NOMO-1 treated with dmso at 0.1 percent for 144 hours (cell line): ENCODE results near the gene NRXN2.
"Not testable (repeated sequence)": the region's sequence is repeated elsewhere in the genome, so short reads cannot be mapped to it uniquely, and the experiment has no call there.

Experiments used
- DNase-seq: peaks from one replicate; lab custom pipeline; 2025; ENCODE audit not compliant: unreplicated experiment; lab: John Stamatoyannopoulos, UW

The NRXN2 gene

GRCh38 chr11:64595922-64596321, 127.1 kb downstream of the NRXN2 start:
- DNase-seq: not testable (repeated sequence)

GRCh38 chr11:64594159-64594939, 128.6 kb downstream of the NRXN2 start:
- no peak for DNase-seq

DNA sequence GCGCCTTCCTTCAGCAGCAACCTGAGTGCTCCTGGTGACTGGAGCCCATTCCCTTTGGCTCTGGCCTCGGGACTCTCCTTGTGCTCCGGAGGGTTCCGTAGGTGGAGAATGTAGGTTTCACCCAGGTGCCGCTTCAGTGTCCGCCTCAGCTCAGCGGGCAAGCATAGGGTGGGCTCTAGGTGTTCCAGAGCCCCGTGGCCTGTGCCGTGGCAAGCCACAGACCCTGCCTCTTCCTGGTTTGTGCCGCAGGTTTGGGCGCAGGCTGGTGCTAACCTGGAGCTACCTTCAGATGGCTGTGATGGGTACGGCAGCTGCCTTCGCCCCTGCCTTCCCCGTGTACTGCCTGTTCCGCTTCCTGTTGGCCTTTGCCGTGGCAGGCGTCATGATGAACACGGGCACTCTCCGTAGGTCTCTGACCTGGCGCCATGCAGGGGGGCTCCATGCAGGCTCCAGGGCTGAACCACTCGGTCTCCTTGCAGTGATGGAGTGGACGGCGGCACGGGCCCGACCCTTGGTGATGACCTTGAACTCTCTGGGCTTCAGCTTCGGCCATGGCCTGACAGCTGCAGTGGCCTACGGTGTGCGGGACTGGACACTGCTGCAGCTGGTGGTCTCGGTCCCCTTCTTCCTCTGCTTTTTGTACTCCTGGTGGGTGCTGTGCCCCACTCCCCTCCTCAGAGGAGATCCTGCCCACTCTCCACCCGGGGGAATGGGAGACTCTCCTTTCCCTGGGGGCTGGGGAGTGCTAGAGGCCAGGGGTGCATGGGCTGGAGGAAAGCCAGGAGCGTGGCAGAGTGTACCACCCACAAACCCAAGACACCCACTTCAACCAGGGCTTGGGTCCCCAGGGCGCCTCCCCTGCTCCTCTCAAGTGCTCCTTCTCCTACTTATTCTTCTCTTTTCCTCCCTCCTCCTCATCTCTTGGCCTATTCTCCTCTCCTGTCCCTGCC, 129.6 kb downstream of the NRXN2 start:
- no peak for DNase-seq

DNA sequence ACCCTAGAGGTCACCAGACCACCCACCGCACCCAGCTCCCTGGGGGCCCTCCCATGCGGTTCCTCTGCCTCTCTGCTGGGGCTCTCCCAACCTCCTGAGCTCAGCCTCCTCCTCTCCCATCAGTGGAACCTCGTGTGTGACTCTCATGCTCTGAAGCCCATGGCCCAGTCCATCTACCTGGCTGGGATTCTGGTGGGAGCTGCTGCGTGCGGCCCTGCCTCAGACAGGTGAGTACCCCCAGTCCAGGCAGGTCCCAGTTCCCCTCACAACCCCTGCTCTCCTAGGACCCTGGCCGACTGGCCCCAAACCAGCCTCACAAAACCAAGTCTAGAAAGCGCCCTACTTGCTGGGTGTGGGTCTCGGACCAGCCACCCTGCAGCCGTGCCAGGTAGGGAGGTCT, 130.3 kb downstream of the NRXN2 start:
- DNase-seq: no peak

DNA sequence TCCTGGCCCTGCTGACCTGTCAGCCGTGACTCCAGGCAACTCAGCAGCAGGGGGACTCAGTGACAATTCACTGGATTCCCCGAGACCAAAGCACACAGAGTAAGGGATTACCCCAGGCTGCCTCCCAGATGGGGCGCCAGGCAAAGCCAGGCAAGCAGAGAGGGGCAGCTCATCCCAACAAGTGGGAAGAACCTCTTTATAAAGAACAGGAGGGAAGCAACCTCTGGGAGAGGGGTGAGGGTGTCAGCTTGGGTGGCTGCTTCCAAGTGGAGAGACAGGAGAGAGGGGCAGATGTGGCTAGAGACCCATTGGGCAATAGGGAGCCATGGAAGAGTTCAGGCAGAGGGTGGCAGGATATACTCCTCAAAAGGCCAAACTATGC, 130.8 kb downstream of the NRXN2 start:
- DNase-seq: no peak

GRCh38 chr11:64591257-64592233, 131.5 kb downstream of the NRXN2 start:
- no peak for DNase-seq

DNA sequence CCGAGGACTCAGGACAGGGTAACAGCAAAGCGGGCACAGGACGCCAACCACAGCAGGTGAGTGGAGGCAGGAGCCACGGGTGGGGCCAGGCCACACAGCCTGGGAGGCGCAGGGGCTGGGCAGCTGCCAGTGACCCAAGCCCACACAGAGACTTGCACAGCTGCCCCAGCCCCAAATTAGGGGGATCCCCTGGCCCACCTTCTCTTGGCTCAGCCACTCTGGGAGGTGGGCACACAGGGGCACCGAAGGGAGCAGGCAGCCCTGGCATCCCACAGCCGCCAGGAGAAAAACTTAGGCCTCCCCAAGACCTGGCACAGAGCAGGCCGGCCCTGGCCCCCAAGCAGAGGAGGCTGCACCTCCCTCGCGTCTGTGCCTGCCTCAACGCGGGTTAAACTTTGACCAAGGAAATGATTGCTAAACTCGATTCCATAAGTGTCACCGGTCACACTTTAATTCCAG, 132.2 kb downstream of the NRXN2 start, which contains the start of gene SLC22A12:
Gene SLC22A12 (plus strand): TSS at position 458 of the 459 bp plus-strand sequence. CDS start 337 bp downstream, outside the sequence.
- DNase-seq: no peak

- DNase-seq: no peak
These were observed 134.3 kb downstream of the NRXN2 start for GRCh38 chr11:64588701-64589100.

- DNase-seq: no peak
These were observed 136.6 kb downstream of the NRXN2 start for GRCh38 chr11:64586366-64586765.

- DNase-seq: peak; percentile 3
These were observed 137.8 kb downstream of the NRXN2 start for GRCh38 chr11:64585150-64585549.

- no peak for DNase-seq
These were observed 139.4 kb downstream of the NRXN2 start for GRCh38 chr11:64583296-64584262.

DNA sequence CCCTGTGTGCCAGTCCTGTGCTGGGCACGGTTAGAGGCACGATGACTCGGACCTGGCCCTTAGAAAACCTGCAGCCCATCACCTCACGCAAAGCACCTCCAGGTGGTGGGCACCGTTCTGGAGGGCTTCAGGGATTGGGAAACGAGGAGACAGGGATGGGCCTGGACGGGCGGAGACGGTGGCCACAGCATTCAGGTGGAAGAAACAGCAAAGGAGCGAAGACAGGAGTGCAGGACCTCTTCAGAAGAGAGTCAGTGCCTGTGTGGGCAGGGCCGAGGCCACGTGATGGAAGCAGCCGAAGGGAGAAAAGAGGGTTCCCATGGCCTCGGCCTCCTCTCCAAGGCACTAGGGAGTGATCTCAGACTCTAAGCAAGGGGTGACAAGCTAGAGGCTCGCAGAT, 140.1 kb downstream of the NRXN2 start:
- no peak for DNase-seq

DNA sequence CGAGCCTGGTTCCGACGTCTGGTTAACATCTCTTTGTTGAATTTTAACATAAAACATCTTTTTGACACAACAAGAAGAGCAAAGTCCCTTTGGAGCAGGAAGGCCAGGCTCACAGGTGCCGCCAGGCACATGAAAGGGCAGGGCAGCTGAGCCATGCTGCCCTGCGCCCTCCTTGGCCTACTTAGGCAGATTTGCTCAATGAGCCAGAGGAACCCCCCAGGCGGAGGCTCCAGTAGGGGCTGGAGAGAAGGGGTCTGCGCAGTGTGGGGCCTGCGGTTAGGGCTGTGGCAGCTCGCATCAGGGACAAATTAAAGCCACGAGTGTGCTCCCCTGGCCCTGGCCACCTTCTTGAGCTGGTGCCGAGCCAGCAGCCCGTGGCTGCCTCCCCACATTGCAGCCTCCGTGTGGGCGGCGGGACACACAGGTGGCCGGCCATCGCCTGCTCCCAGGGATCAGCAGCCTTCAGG, 141.9 kb downstream of the NRXN2 start:
- no peak for DNase-seq

- no peak for DNase-seq
These were observed 142.6 kb downstream of the NRXN2 start for GRCh38 chr11:64580412-64580811.

- DNase-seq: no peak
These were observed 145.8 kb downstream of the NRXN2 start for GRCh38 chr11:64577202-64577601.

DNA sequence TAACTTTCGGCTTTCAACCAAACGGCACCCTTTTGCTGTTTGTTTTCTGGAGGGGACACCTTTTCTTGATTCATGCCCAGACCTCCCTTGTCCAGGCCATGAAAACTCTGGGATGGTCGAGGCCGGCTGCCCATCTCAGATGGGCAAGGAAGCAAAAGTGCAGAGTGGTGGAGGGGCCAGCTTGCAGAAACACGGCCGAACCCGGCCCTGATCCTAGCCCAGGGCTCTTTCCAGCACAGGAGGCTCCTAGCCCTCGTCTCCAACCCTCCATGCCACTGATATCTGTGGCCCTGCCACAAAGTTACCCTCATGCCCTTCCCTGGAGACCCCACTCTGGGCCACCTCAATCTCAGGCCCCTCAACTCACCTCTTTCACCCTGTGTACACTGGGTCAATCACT, 150.9 kb downstream of the NRXN2 start:
- DNase-seq: no peak

DNA sequence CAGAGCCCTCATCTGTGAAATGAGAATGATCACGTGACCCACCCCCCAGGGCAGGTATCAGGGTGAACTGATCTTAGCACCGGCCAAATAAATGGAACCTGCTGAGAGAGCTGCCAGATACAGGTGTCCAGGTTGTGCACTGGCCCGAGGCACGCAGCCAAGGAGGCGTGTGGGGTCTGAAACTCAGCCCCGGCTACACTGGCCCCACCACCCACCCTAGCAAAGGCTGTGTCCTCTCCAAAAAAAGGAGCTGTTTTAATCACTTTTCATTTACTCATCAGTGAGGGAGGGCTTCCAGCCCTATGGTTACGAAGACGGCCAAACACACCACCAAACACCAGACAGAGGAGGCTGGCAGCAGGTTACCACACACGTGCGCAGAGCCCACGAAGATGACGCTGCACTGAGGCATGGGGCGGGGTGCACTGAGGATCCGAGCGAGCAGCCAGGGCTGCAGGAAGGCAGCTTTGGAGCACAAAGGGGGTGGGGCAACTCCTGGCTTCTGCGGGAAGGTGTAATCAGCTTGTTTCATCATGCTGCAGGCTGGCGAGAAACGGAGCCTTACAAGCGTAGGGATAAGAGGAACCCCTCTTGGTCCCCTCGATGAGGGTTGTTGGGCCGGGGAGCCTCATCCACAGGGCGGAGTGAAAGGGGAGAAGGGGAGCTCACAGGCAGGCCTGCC, 151.4 kb downstream of the NRXN2 start:
- DNase-seq: no peak

- no peak for DNase-seq
These were observed 152.0 kb downstream of the NRXN2 start for GRCh38 chr11:64571050-64571409.

GRCh38 chr11:64570341-64570740, 152.7 kb downstream of the NRXN2 start:
- DNase-seq: no peak
